LHCN-M2 (cell line): ENCODE measurements around the gene SYNJ1. TPM values are rescaled to one million over a fixed set of nuclear protein-coding genes. Genes with fewer than 3 reads are reported as not detected.
"Not testable (repeated sequence)": the region's sequence is repeated elsewhere in the genome, so short reads cannot be mapped to it uniquely, and the experiment has no call there.

Experiments
- DNase-seq: peaks from one replicate; pipeline ENCODE4 v3.0.0-alpha.2; 2012; ENCODE audit warnings: low read depth
- total RNA-seq: library from RNA; depleted of rRNA; stranded (reverse); fragments of >200 nt; gene quantifications from 2 replicates; pipeline ENCODE4 v1.2.3, GENCODE V29; 2014

The SYNJ1 gene
- total RNA-seq, 1 experiment from 2014 or later: 7.9 TPM

DNA sequence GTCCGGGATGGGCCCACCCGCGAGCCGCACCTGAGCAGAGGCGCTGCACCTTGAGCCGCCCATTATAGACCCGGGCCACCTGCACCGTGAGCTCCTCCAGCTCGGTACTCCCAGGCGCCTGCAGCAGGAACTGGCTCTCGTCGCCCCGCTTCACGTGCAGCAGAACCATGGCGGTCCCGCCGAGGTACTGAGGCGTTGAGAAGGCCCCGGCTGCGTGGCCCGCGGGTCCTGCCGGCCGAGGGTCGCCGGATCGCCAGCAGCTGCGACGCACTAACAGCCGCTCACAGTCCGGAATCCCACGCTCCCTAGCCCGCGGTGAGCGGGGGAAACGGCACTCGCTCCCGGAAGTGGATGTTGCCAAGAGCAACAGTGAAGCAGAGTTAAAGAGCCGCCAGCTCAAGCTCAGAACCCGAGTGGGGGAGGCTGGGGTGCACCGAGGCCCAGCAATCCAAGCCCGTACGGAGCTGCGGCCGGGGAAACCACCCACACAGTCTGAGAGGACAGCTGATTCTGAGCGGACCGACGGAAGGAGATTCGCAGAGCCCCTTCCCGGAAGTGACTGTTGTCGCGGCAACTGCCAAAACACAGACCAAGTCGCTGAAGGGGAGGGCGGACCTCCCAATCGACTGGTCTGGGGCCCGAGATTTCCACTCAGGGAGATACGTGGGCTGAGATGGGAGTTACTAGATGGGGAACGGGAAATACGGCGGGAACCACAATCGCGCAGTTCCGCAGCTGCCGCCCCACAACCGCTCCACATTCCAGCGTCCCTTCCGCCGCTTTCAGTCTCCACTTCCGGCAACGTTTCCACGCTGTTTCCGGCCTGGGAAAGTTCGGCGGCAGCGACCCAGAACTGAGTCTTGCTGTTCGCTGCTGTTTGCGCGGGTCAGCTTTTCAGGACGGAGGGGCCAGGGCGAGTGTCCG, 115.5 kb downstream of the SYNJ1 start, which contains the start of gene CFAP298:
TSS of gene CFAP298 (minus strand) at position 303 of the 924 bp plus-strand sequence. CDS start at position 169, 134 bp downstream.
- DNase-seq: peak; percentile 93

DNA sequence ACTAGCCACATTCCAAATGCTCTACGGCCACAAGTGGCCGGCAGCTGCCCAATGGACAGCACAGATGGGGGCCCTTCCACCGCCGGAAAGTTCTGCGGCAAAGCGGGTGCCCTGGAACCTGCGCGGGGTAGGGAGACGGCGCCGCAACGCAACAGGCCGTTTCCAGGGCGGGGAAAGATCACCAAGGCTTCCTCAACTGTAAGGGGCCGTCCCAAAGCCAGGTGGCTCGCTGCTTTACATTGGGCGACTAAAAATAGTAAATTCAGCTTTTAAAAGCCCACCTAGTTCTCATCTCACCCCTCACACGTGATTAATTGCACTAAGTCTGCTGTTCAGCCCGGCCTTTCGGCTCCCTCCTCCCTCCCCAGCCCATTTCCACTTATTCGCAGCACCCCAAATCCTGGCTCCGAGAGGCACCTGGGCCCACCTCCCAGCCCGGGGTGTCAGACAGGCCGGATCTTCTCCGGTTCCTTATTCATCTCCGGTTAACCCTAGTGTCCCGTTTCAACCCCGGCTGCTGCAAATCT, 116.3 kb downstream of the SYNJ1 start:
- peak; percentile 24 for DNase-seq

DNA sequence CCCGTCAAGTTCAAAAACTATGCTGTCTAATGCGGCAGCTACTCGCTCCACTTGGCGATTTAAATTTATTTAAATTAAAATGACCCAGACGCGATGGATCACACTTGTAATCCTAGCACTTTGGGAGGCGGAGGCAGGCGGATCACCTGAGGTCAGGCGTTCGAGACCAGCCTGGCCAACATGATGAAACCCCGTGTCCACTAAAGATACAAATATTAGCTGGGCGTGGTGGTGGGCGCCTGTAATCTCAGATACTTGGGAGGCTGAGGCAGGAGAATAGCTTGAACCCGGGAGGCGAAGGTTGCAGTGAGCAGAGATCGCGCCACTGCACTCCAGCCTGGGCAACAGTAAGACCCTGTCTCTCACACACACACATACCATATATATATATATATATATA, 116.9 kb downstream of the SYNJ1 start:
- DNase-seq: not testable (repeated sequence)

DNA sequence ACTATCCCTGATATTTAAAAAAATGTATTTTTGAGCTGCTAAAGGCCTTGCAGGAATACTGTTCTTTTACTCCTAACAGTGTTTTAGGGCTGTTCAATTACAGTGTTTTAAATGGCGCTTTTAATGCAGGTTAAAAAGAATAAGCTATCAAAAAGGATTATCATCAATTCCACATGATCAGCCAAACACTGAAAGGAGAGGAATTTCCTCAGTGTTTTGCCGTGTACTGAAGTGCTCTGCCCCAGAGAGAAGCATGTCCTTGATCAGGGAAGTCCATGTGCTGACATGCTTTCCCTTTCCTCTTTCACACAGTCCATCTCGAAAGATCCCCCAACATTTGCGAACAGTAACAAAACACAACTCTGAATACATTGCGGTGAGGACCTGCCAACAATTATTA, 119.0 kb downstream of the SYNJ1 start:
- no peak for DNase-seq

GRCh38 chr21:32605469-32605868, 122.3 kb downstream of the SYNJ1 start:
- no peak for DNase-seq

DNA sequence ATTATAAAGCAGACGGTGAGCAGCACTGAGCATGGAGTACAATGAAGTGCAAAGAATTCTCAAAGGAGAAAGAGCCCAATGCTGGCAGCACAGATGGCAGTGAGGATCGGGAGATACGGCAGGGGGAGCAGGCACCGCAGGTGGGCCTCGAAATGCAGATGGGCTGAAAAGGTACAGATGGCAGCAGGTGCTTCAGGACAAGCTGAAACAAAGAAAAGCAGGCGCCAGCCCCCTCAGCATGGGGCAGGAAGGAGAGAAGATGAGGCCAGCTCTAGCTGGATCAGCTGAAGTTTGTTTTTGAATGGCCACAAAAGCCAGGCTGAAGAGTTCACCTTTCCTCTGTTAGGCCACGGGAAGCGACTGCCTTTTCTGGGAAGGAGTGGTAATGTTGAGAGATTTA, 123.3 kb downstream of the SYNJ1 start:
- no peak for DNase-seq

DNA sequence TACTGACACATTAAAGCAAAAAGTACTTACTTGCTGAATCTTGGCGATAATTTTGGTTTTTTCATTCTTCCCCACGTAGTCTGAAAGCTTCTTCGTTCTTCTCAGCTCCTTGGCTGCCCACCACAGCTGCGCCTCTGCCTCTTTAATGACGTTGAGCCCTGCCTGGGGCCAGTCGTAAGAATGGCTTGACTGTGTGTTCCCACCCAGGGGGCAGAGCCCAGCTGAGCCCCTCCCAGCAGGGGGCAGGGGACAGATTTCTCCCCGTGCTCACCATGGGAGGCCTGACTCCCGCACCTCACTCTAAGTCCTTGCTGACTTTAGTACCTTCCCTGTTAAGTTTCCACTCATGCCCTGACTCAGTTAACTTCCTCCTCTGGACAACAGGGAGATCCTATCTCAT, 124.7 kb downstream of the SYNJ1 start:
- no peak for DNase-seq

GRCh38 chr21:32602099-32602498, 125.7 kb downstream of the SYNJ1 start:
- no peak for DNase-seq

GRCh38 chr21:32599526-32599925, 128.3 kb downstream of the SYNJ1 start:
- no peak for DNase-seq

DNA sequence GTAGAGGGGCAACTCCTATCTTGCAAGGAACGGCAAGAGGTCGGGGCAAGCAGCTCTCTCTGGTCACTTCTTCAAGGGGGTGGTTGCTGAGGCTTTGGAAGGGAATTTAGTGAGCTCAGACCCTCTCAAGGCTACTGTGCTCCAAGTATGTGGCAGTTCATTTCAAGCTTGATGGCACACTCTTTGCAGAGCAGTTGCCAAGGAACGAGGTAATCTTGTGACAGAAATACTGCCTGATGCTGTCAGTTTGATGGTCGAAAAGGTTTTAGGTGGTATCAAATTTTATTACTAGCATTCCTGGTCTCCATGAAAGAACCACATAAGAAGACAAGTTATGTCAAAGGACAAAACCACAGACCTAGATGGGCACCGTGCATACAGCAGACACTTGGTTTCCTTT, 128.7 kb downstream of the SYNJ1 start:
- no peak for DNase-seq

DNA sequence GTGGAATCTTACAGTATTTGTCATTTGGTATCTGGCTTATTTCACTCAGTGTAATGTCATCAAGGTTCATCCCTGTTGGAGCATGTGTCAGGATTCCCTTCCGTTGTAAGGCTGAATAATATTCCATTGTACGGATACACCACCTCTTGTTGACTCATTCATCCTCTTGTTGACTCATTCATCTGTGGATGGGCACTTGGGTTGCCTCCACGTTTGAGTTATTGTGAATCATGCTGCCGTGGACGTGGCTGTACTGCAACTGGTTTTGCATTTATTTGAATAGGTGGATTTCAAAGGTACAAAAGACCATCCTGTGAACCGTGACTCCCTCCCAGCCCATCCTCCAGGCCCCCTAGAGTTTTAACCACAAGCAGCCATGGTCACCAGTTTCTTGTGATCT, 130.6 kb downstream of the SYNJ1 start:
- DNase-seq: peak; percentile 91

DNA sequence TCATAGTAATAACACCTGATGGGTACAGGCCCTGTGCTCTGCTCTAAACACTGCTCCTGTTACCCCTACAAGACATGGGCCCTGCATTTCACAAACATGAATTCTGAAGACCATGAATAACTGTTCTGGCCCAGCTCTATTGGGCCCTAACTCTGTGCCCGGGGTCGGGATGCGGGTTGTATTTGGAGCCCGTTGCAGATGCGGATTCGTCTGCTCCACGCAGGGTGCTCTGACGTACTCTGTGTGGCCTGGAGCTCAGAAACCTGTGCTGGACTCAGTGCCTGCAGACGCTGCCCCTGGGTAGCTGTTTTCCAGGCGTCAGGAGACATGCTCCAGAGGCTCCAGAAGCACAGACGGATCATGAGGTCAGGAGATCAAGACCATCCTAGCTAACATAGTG, 132.4 kb downstream of the SYNJ1 start:
- no peak for DNase-seq

DNA sequence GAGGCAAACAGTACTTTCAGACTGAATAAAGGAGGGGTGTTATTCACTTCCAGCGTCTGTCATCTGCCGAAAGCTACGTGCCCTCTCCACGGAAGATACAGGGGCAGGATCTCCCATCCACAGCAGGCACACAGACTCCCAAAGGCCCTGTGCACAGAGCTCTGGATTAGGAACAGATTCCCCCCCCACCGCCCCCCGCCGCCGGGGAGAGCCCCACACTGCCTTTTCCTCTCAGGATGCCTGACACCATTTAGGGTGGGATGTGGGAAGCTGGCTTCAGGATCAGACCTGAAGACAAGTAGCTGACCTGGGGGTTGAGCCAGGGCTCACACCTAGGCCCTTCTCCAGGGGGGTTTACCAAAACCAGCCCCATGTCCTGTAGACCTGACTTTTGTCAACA, 134.1 kb downstream of the SYNJ1 start:
- DNase-seq: no peak

DNA sequence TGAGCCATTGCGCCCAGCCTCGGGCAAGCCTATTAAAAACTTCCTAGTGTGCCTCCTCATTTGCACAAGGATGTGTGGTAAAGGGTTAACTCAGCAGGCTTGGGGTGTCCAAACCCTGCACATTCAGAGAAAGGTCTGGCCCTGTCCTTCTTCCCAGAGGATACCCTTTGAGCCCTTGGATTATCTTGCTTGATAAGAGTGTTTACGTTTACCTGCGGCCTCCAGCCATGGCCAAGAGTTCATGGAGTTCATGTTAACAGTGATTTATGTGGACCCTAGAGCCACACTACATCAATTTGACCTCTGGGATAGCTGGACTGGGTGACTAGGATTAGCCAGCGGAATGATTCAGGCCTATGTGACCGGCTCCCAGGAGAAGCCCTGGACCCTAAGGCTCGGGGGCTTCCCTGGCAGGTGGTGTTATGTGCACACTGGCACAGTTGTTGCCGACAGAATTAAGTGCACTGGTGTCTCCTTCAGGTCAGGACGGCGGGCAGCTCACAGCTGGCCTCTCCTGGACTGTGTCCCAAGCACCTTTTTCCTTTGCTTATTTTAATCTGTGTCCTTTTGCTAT, 134.8 kb downstream of the SYNJ1 start:
- no peak for DNase-seq

GRCh38 chr21:32590130-32590529, 137.7 kb downstream of the SYNJ1 start:
- no peak for DNase-seq

DNA sequence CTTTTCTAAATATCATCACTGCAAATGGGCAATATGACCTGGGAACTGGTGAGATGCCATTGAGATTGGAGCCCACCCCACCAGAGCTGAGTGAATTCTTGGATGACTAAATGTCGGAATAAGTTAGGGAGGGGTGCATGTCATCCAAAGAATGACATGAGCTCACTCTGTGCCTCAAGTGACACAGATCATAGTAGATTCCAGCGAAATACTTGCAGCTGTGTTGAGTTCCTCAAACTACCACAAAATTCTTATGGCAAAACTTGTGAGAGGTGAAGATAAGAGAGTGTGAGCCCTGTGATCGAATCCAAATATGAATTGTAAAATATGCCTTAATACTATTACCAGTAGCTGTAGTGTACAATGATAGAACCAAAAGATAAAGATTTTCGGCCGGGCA, 140.2 kb downstream of the SYNJ1 start:
- no peak for DNase-seq

- no peak for DNase-seq
Measured at GRCh38 chr21:32587120-32587519, 140.7 kb downstream of the SYNJ1 start.

GRCh38 chr21:32585970-32586369, 141.8 kb downstream of the SYNJ1 start:
- no peak for DNase-seq

- no peak for DNase-seq
Measured at GRCh38 chr21:32585042-32585710, 142.6 kb downstream of the SYNJ1 start, which contains the start of gene TCP10L. TCP10L (minus strand) TSS chr21:32585523; CDS start chr21:32584304, 1,219 bp downstream.

- no peak for DNase-seq
Measured at GRCh38 chr21:32584472-32584871, 143.3 kb downstream of the SYNJ1 start.

- DNase-seq: no peak
Measured at GRCh38 chr21:32581732-32582131, 146.1 kb downstream of the SYNJ1 start.

GRCh38 chr21:32580949-32581348, 146.9 kb downstream of the SYNJ1 start:
- no peak for DNase-seq
